Endothelial cell of umbilical vein (primary cell): Measurements from ENCODE around the gene MBD1.

ENCODE experiments used
- CTCF ChIP-seq, 2 donors: IDR thresholded peaks; 1 replicate in 1 of 2; 2 replicates in 1 of 2; pipeline ENCODE4 v1.5.1; 2011; ENCODE audit warnings: low read length in 2 of 2, mild to moderate bottlenecking in 2 of 2, moderate library complexity in 2 of 2, control low read depth in 1 of 2, inconsistent platforms in 1 of 2, low read depth in 1 of 2; ENCODE audit not compliant: insufficient read depth in 1 of 2; ENCODE audit errors: extremely low read depth in 1 of 2
- EZH2 ChIP-seq: IDR thresholded peaks from 2 replicates; pipeline ENCODE4 v1.6.1; 2012; ENCODE audit warnings: borderline replicate concordance, low read depth, mild to moderate bottlenecking, moderate library complexity, low read length, inconsistent platforms; ENCODE audit not compliant: severe bottlenecking
- FOS ChIP-seq: IDR thresholded peaks from 2 replicates; pipeline ENCODE4 v1.6.1; 2011; ENCODE audit warnings: mild to moderate bottlenecking, low read length, moderate library complexity, borderline replicate concordance; ENCODE audit not compliant: insufficient read depth
- GATA2 ChIP-seq: IDR thresholded peaks from 2 replicates; pipeline ENCODE4 v1.7.0; 2011; ENCODE audit warnings: low read depth, mild to moderate bottlenecking, moderate library complexity, mixed read lengths, low read length; ENCODE audit not compliant: insufficient read length, insufficient read depth
- MYC ChIP-seq: IDR thresholded peaks from one replicate; pipeline ENCODE4 v1.6.1; 2011; ENCODE audit warnings: mild to moderate bottlenecking, low read depth, low read length
- POLR2A ChIP-seq: IDR thresholded peaks from 2 replicates; pipeline ENCODE4 v1.6.1; 2012; ENCODE audit warnings: low read depth, mild to moderate bottlenecking, control low read depth, low read length
- POLR2AphosphoS5 ChIP-seq: IDR thresholded peaks from 2 replicates; pipeline ENCODE4 v1.6.1; 2012; ENCODE audit warnings: low read depth, mild to moderate bottlenecking, control low read depth, low read length, moderate library complexity; ENCODE audit not compliant: insufficient read depth
- TF ChIP-seq, protein P1 (sequence below): IDR thresholded peaks from 2 replicates; pipeline ENCODE4 v1.6.1; 2011; ENCODE audit not compliant: insufficient read depth, insufficient read length

DNA sequence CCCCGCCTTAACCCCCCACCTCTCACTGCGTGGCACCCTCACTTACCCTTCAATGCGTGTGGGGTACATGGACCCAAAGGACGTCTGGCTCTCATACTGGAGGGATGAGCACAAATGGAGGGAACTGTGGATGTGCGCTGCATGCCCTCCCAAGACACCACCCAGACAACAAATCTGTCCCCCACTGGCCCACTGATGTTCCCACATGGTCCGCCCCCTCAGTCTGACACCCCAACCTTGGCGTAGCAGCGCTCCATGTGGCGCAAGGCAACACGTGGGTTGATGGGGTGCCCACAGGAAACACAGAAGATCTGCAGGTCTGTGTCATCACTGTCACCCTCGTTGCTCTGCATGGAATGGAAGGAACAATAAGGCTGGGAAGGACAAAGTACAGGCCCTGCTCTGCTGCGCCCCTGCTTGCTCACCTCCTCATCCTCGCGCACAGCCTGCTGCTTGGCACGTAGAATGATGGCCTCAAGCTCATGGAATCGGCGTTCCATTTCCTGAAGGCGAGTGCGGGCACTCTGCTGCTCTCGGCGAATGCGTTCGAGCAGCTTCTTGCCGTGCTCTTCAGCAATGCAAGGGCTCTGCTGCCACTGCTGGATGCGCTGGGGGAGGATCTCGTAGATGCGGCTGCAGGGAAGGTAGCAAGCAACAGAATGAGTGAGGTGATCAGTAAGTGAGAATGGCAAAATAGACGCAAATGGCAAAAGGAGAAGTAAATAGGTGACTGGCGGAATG lies 2.3 kb upstream of the MBD1 start:
- no peak for TF ChIP-seq CTCF (IDR thresholded peaks at IDR 0.05; ENCODE audit: extremely low read depth in 1 of 2, insufficient read depth in 1 of 2, low read depth in 1 of 2, low read length in 2 of 2)
- TF ChIP-seq, protein P1, sequence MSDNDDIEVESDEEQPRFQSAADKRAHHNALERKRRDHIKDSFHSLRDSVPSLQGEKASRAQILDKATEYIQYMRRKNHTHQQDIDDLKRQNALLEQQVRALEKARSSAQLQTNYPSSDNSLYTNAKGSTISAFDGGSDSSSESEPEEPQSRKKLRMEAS = no peak
- TF ChIP-seq POLR2AphosphoS5 = no peak
- TF ChIP-seq POLR2A = no peak
- no peak for TF ChIP-seq EZH2
- TF ChIP-seq GATA2 = no peak
- TF ChIP-seq MYC = no peak
- TF ChIP-seq FOS = no peak
